Stimulated activated CD4-positive, alpha-beta T cell treated with anti-CD3 and anti-CD28 coated beads, Interleukin-4, amount 100 ng/mL, for 4 hours (primary cell): ENCODE data around the gene UNC80.
A peak's percentile ranks its signal among the peaks of the same experiment; 100 is the strongest.

ENCODE experiments used
- DNase-seq, 2 experiments: peaks; one replicate each; pipeline ENCODE4 v3.0.0-alpha.2; 2020

The UNC80 gene

GRCh38 chr2:209917154-209917771 is 145.6 kb downstream of the UNC80 start:
- no peak for DNase-seq

GRCh38 chr2:209918251-209918650 is 146.6 kb downstream of the UNC80 start:
- no peak for DNase-seq

GRCh38 chr2:209922116-209922515 is 150.5 kb downstream of the UNC80 start:
- no peak for DNase-seq

- no peak for DNase-seq
Measured at GRCh38 chr2:209929369-209929768, 157.7 kb downstream of the UNC80 start.

- DNase-seq: no peak
Measured at GRCh38 chr2:209933499-209934483, 162.2 kb downstream of the UNC80 start.

GRCh38 chr2:209936106-209936666 is 164.6 kb downstream of the UNC80 start:
- no peak for DNase-seq

- no peak for DNase-seq
Measured at GRCh38 chr2:209937893-209938292, 166.3 kb downstream of the UNC80 start.

- DNase-seq: no peak
Measured at GRCh38 chr2:209938906-209939305, 167.3 kb downstream of the UNC80 start.

GRCh38 chr2:209940936-209941335 is 169.3 kb downstream of the UNC80 start:
- no peak for DNase-seq

- no peak for DNase-seq
Measured at GRCh38 chr2:209942426-209942825, 170.8 kb downstream of the UNC80 start.

GRCh38 chr2:209942936-209943605 is 171.4 kb downstream of the UNC80 start:
- DNase-seq: no peak

- DNase-seq: no peak
Measured at GRCh38 chr2:209943776-209944175, 172.1 kb downstream of the UNC80 start.

- DNase-seq: no peak
Measured at GRCh38 chr2:209946539-209946938, 174.9 kb downstream of the UNC80 start.

GRCh38 chr2:209956271-209956670 is 184.6 kb downstream of the UNC80 start:
- DNase-seq: no peak

GRCh38 chr2:209958016-209958415 is 186.4 kb downstream of the UNC80 start:
- DNase-seq: no peak

- no peak for DNase-seq
Measured at GRCh38 chr2:209960045-209960444, 188.4 kb downstream of the UNC80 start.

GRCh38 chr2:209960676-209961630 is 189.3 kb downstream of the UNC80 start:
- peak; percentile 3 to 23 for DNase-seq

- DNase-seq: no peak
Measured at GRCh38 chr2:209965723-209966122, 194.1 kb downstream of the UNC80 start.

GRCh38 chr2:209969692-209970091 is 198.1 kb downstream of the UNC80 start:
- no peak for DNase-seq

GRCh38 chr2:209970271-209970670 is 198.6 kb downstream of the UNC80 start:
- DNase-seq: no peak

GRCh38 chr2:209970711-209971110 is 199.1 kb downstream of the UNC80 start:
- no peak for DNase-seq

- no peak for DNase-seq
Measured at GRCh38 chr2:209973328-209973727, 201.7 kb downstream of the UNC80 start.
